ENCODE results near the gene RNF144A. TPM values are rescaled to one million over a fixed set of nuclear protein-coding genes. Genes with fewer than 3 reads are reported as not detected.

The RNF144A gene
- total RNA-seq, 1 donor from 2014 or later = 9.6 TPM

DNA sequence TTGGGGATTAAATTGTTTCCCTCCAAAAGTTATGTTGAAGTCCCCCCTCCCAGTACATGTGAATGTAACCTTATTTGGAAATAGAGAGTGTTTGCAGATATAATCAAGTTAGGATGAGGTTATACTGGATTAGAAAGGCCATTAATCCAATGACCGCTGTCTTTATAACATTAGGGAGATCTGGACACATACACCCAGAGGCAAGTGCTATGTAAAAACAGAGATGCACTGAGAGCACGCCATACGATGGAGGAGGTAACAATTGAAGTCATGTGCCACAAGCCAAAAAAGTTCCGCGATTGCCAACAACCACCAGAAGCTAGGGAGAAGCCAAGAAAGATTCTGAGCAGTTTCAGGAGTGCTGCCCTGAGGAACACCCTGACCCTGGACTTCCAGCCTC lies 153.3 kb downstream of the RNF144A start:
- Mint-ChIP-seq H3K9me3 (ENCODE audit: unreplicated experiment) (no peaks in the 10 kb centered on the region), H3K36me3 (ENCODE audit: unreplicated experiment) (no peaks in the 10 kb centered on the region), H3K4me3 (ENCODE audit: unreplicated experiment) (no peak overlapping the region), H3K27me3 (ENCODE audit: unreplicated experiment) (peaks cover 6% of the 10 kb centered on the region), H3K4me1 (ENCODE audit: unreplicated experiment) (no peaks in the 10 kb centered on the region), H3K27ac (ENCODE audit: unreplicated experiment) (no peak overlapping the region)
- TF ChIP-seq, protein P1, sequence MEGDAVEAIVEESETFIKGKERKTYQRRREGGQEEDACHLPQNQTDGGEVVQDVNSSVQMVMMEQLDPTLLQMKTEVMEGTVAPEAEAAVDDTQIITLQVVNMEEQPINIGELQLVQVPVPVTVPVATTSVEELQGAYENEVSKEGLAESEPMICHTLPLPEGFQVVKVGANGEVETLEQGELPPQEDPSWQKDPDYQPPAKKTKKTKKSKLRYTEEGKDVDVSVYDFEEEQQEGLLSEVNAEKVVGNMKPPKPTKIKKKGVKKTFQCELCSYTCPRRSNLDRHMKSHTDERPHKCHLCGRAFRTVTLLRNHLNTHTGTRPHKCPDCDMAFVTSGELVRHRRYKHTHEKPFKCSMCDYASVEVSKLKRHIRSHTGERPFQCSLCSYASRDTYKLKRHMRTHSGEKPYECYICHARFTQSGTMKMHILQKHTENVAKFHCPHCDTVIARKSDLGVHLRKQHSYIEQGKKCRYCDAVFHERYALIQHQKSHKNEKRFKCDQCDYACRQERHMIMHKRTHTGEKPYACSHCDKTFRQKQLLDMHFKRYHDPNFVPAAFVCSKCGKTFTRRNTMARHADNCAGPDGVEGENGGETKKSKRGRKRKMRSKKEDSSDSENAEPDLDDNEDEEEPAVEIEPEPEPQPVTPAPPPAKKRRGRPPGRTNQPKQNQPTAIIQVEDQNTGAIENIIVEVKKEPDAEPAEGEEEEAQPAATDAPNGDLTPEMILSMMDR (IDR thresholded peaks at IDR 0.05) = no peak
- DNase-seq (ENCODE audit: extremely low spot score, unreplicated experiment) = no peak

DNA sequence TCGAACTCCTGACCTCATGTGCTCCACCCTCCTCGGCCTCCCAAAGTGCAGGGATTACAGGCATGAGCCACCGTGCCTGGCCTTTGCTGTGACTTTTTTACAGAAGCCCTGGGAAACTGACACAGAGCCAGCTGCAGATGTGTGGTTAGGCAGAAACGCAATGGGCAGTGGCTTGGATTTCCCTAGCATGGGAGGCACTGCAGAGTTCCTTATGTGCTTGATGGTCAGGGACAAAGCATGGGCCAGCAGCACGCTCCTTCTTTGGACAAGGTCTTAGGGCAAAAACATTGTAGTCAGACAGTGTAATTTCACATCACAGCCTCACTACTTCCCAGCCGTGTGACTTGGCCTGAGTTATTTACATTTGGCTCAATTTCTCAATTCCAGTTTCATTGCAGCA lies 153.9 kb downstream of the RNF144A start:
- H3K9me3 Mint-ChIP-seq (ENCODE audit: unreplicated experiment) = no peaks in the 10 kb centered on the region
- H3K4me3 Mint-ChIP-seq (ENCODE audit: unreplicated experiment) = no peak overlapping the region
- no peaks in the 10 kb centered on the region for H3K36me3 Mint-ChIP-seq (ENCODE audit: unreplicated experiment)
- TF ChIP-seq, protein P1 (IDR thresholded peaks at IDR 0.05) = no peak
- H3K4me1 Mint-ChIP-seq (ENCODE audit: unreplicated experiment) = no peaks in the 10 kb centered on the region
- no peak for DNase-seq (ENCODE audit: extremely low spot score, unreplicated experiment)
- no peak overlapping the region for H3K27ac Mint-ChIP-seq (ENCODE audit: unreplicated experiment)
- peaks cover 6% of the 10 kb centered on the region for H3K27me3 Mint-ChIP-seq (ENCODE audit: unreplicated experiment)

DNA sequence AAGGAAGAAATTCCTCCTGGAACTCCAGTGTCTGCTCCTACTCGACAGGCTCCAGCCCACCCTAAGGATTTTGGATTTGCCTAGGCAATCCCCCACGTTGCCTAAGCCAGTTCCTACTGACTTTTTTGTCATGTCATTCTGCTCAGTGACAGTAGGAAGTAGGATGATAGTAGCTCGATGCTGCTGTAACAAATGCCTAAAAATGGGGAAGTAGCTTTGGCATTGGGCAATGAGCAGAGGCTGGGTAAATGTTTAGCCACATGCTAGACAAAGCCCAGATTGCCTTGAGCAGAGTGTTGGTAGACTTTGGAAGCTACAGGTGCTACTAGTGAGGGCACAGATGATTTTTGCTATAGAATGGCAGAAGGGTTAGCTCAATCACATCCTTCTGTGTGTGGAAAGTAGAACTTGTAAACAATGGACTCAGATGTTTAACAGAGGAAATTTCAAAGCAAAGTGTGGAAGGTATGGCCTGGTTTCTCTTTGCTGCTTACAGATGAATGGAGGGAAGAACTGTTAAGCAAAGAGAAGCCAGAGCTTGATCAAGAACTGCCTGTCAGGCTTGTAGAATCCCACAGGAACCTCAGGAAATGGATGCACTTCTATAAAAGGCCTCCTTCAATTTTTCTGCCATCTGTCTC lies 154.8 kb downstream of the RNF144A start:
- H3K36me3 Mint-ChIP-seq (ENCODE audit: unreplicated experiment) = no peaks in the 10 kb centered on the region
- no peaks in the 10 kb centered on the region for H3K4me1 Mint-ChIP-seq (ENCODE audit: unreplicated experiment)
- no peak overlapping the region for H3K4me3 Mint-ChIP-seq (ENCODE audit: unreplicated experiment)
- DNase-seq (ENCODE audit: extremely low spot score, unreplicated experiment) = no peak
- H3K27ac Mint-ChIP-seq (ENCODE audit: unreplicated experiment) = no peak overlapping the region
- no peaks in the 10 kb centered on the region for H3K9me3 Mint-ChIP-seq (ENCODE audit: unreplicated experiment)
- peaks cover 6% of the 10 kb centered on the region for H3K27me3 Mint-ChIP-seq (ENCODE audit: unreplicated experiment)
- TF ChIP-seq, protein P1 (IDR thresholded peaks at IDR 0.05) = no peak

DNA sequence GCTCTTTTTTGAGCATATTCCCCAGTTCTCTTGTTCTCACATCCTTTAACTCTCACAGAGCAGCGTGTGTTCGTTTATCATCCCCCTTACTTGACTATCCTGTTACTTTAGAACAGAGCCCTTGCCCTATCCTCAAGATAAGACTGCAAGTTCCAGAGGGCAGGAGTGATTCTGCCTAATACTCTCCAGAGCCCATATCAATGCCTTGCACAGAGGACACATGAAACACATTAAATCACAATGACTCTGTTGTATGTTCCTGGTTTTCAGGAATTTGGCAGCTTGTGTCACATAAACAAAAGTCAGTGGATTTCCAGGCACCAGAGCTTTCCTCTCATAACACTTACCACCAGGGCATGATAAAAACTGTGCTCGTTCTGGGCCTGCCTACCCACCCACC lies 156.7 kb downstream of the RNF144A start:
- DNase-seq (ENCODE audit: extremely low spot score, unreplicated experiment) = no peak
- H3K36me3 Mint-ChIP-seq (ENCODE audit: unreplicated experiment) = no peaks in the 10 kb centered on the region
- H3K4me1 Mint-ChIP-seq (ENCODE audit: unreplicated experiment) = no peaks in the 10 kb centered on the region
- no peak overlapping the region for H3K27ac Mint-ChIP-seq (ENCODE audit: unreplicated experiment)
- TF ChIP-seq, protein P1 (IDR thresholded peaks at IDR 0.05) = no peak
- peaks cover 2% of the 10 kb centered on the region for H3K27me3 Mint-ChIP-seq (ENCODE audit: unreplicated experiment)
- H3K4me3 Mint-ChIP-seq (ENCODE audit: unreplicated experiment) = no peak overlapping the region
- H3K9me3 Mint-ChIP-seq (ENCODE audit: unreplicated experiment) = no peaks in the 10 kb centered on the region

DNA sequence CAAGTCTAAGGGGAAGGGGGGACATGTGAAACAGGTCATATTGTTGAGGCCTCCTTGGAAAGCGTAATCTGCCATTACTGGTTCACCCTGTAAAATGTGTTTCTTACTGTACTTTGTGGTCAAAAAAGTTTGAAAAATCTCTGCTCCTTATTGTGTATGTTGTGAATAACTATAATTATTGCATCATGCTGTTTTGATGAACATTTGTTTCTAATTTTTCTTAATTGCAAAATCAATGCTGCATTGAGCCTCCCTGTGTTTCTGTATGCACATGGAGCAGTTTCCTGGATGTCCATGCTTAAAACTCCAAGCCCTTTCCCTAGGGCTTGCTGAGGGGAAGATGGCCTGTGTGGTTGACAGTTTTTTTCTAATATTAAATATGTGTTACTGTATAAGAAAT lies 158.6 kb downstream of the RNF144A start:
- H3K27me3 Mint-ChIP-seq (ENCODE audit: unreplicated experiment) = peaks cover 2% of the 10 kb centered on the region
- H3K36me3 Mint-ChIP-seq (ENCODE audit: unreplicated experiment) = no peaks in the 10 kb centered on the region
- TF ChIP-seq, protein P1 (IDR thresholded peaks at IDR 0.05) = no peak
- H3K27ac Mint-ChIP-seq (ENCODE audit: unreplicated experiment) = no peak overlapping the region
- no peak for DNase-seq (ENCODE audit: extremely low spot score, unreplicated experiment)
- no peaks in the 10 kb centered on the region for H3K9me3 Mint-ChIP-seq (ENCODE audit: unreplicated experiment)
- H3K4me1 Mint-ChIP-seq (ENCODE audit: unreplicated experiment) = no peaks in the 10 kb centered on the region
- H3K4me3 Mint-ChIP-seq (ENCODE audit: unreplicated experiment) = no peak overlapping the region

Measured in osteocyte (in vitro differentiated cells).